Measurements from ENCODE around the gene SLC25A10. TPM values are rescaled to one million over a fixed set of nuclear protein-coding genes. Genes with fewer than 3 reads are reported as not detected.

Gene SLC25A10
- total and polyA plus RNA-seq, 2 donors (not counting 3 experiments of a cell fraction or from before 2014, with no cell fraction given), result 16.7 to 17.2 TPM

GRCh38 chr17:81737947-81738800, 26.1 kb downstream of the SLC25A10 start:
- dilution Hi-C loops (cut with MboI; ENCODE audit: extremely low pct_ligation_motif_present, low sequenced_read_pairs), result no loop called here
- Histone ChIP-seq H3K36me3 (ENCODE audit: control insufficient read depth in 2 of 2, extremely low read depth in 1 of 2, insufficient read depth in 2 of 2, low read length in 2 of 2) (no peaks in the 10 kb centered on the region), H3K27ac (ENCODE audit: insufficient read depth, low read depth, low read length) (no peak overlapping the region), H3K4me1 (ENCODE audit: control insufficient read depth, extremely low read depth, insufficient read depth, low read length) (peaks cover 4% of the 10 kb centered on the region), H3K9ac (replicated peaks; ENCODE audit: extremely low read depth, insufficient read depth, low read length) (no peak overlapping the region), H2AFZ (ENCODE audit: low read depth, low read length) (no peak overlapping the region), H3K79me2 (ENCODE audit: control insufficient read depth, insufficient read depth, low read length) (no peaks in the 10 kb centered on the region), H3K4me2 (ENCODE audit: insufficient read depth, low read length) (no peak overlapping the region), H3K9me3 (replicated peaks; ENCODE audit: control insufficient read depth, insufficient read depth, low read length) (no peaks in the 10 kb centered on the region), H3K9me1 (replicated peaks; ENCODE audit: control insufficient read depth, extremely low read depth, insufficient read depth, low read length) (no peaks in the 10 kb centered on the region), H4K20me1 (replicated peaks; ENCODE audit: control insufficient read depth, extremely low read depth, insufficient read depth, low read length) (no peaks in the 10 kb centered on the region), H3K27me3 (ENCODE audit: control insufficient read depth in 2 of 2, insufficient read depth in 2 of 2, low read length in 2 of 2) (no peaks in the 10 kb centered on the region), H3K4me3 (replicated peaks in 1 of 3; ENCODE audit: insufficient read depth in 1 of 3, low read depth in 1 of 3, low read length in 3 of 3) (no peak overlapping the region)
- intact Hi-C loops (cut with micrococcal nuclease), result no loop called here
- FAIRE-seq (no peak), DNase-seq (ENCODE audit: low read depth, low spot score) (no peak)
- CTCF ChIA-PET, result interaction anchor here (0.7 kb wide), 1 partner anchor 16 kb away, joined by 3 read pairs; no protein-coding TSS in a partner anchor
- TF ChIP-seq POLR2AphosphoS5 (IDR thresholded peaks at IDR 0.05; ENCODE audit: insufficient read depth, low read depth, low read length), result no peak
- TF ChIP-seq MYC (IDR thresholded peaks at IDR 0.05; ENCODE audit: low read depth, low read length), result no peak
- no peak for TF ChIP-seq JUN (IDR thresholded peaks at IDR 0.05; ENCODE audit: borderline replicate concordance, insufficient read depth, insufficient read length, low read depth)
- no peak for TF ChIP-seq POLR2A (IDR thresholded peaks at IDR 0.05; ENCODE audit: low read depth, low read length)
- no peak for TF ChIP-seq EZH2 (IDR thresholded peaks at IDR 0.05; ENCODE audit: borderline replicate concordance, low read depth, low read length, severe bottlenecking)
- no peak for TF ChIP-seq FOS (IDR thresholded peaks at IDR 0.05; ENCODE audit: borderline replicate concordance, insufficient read depth, low read length)
- POLR2A ChIA-PET, result no interaction called here
- no TSS peak for BruUV-seq (replicated peaks)

GRCh38 chr17:81738801-81739393, 26.8 kb downstream of the SLC25A10 start:
- POLR2A ChIA-PET, result no interaction called here
- H2AFZ ChIP-seq (ENCODE audit: low read depth, low read length), result no peak overlapping the region

More at GRCh38 chr17:81738801-81739393, 26.8 kb downstream of the SLC25A10 start:
- Histone ChIP-seq H3K79me2 (ENCODE audit: control insufficient read depth, insufficient read depth, low read length) (no peaks in the 10 kb centered on the region), H3K9me1 (replicated peaks; ENCODE audit: control insufficient read depth, extremely low read depth, insufficient read depth, low read length) (no peaks in the 10 kb centered on the region), H3K36me3 (ENCODE audit: control insufficient read depth in 2 of 2, extremely low read depth in 1 of 2, insufficient read depth in 2 of 2, low read length in 2 of 2) (no peaks in the 10 kb centered on the region), H3K27ac (ENCODE audit: insufficient read depth, low read depth, low read length) (no peak overlapping the region), H3K27me3 (ENCODE audit: control insufficient read depth in 2 of 2, insufficient read depth in 2 of 2, low read length in 2 of 2) (no peaks in the 10 kb centered on the region), H3K4me2 (ENCODE audit: insufficient read depth, low read length) (no peak overlapping the region), H4K20me1 (replicated peaks; ENCODE audit: control insufficient read depth, extremely low read depth, insufficient read depth, low read length) (no peaks in the 10 kb centered on the region), H3K9ac (replicated peaks; ENCODE audit: extremely low read depth, insufficient read depth, low read length) (no peak overlapping the region), H3K4me1 (ENCODE audit: control insufficient read depth, extremely low read depth, insufficient read depth, low read length) (peaks cover 4% of the 10 kb centered on the region), H3K4me3 (replicated peaks in 1 of 3; ENCODE audit: insufficient read depth in 1 of 3, low read depth in 1 of 3, low read length in 3 of 3) (no peak overlapping the region), H3K9me3 (replicated peaks; ENCODE audit: control insufficient read depth, insufficient read depth, low read length) (no peaks in the 10 kb centered on the region)
- intact Hi-C loops (cut with micrococcal nuclease), result no loop called here
- TF ChIP-seq POLR2AphosphoS5 (IDR thresholded peaks at IDR 0.05; ENCODE audit: insufficient read depth, low read depth, low read length) (no peak), POLR2A (IDR thresholded peaks at IDR 0.05; ENCODE audit: low read depth, low read length) (no peak), GATA2 (IDR thresholded peaks at IDR 0.05; ENCODE audit: insufficient read depth, insufficient read length, low read depth, low read length) (no peak), JUN (IDR thresholded peaks at IDR 0.05; ENCODE audit: borderline replicate concordance, insufficient read depth, insufficient read length, low read depth) (no peak), CTCF (IDR thresholded peaks at IDR 0.05; ENCODE audit: extremely low read depth in 1 of 2, insufficient read depth in 1 of 2, low read depth in 1 of 2, low read length in 2 of 2) (no peak), MAX (IDR thresholded peaks at IDR 0.05; ENCODE audit: insufficient read depth, insufficient read length) (no peak), MYC (IDR thresholded peaks at IDR 0.05; ENCODE audit: low read depth, low read length) (no peak), EZH2 (IDR thresholded peaks at IDR 0.05; ENCODE audit: borderline replicate concordance, low read depth, low read length, severe bottlenecking) (no peak), FOS (IDR thresholded peaks at IDR 0.05; ENCODE audit: borderline replicate concordance, insufficient read depth, low read length) (no peak)
- dilution Hi-C loops (cut with MboI; ENCODE audit: extremely low pct_ligation_motif_present, low sequenced_read_pairs), result no loop called here
- DNase-seq (ENCODE audit: low read depth, low spot score) (no peak), FAIRE-seq (no peak)
- BruUV-seq (replicated peaks), result no TSS peak
- CTCF ChIA-PET, result no interaction called here
